ENCODE results near the gene FTCDNL1.
A peak's percentile ranks its signal among the peaks of the same experiment; 100 is the strongest.

FTCDNL1 gene

DNA sequence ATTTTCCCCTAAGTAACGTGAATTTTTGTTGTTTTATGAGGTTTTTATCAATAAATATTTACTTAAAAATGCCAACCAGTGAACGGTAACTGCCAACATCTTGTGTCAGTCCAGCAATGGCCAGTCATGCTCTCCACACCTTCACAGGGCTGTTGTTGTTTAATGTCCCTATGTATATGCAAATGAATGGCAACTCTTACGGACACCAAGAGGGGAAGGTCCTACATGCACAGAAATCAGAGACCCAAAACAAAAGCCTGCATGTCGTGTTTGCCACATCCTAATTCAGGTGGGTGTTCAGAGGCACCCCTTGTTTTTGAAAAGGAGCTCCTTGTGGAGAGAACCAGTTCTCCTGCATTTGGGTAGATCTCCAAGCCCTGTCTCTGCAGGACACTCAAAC lies 4.8 kb upstream of the FTCDNL1 start (continued):
- TF ChIP-seq, protein P1, sequence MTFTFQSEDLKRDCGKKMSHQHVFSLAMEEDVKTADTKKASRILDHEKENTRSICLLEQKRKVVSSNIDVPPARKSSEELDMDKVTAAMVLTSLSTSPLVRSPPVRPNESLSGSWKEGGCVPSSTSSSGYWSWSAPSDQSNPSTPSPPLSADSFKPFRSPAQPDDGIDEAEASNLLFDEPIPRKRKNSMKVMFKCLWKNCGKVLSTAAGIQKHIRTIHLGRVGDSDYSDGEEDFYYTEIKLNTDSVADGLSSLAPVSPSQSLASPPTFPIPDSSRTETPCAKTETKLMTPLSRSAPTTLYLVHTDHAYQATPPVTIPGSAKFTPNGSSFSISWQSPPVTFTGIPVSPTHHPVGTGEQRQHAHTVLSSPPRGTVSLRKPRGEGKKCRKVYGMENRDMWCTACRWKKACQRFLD (tag by site-specific recombination; IDR thresholded peaks at IDR 0.05) = no peak
- TF ChIP-seq, protein P2, sequence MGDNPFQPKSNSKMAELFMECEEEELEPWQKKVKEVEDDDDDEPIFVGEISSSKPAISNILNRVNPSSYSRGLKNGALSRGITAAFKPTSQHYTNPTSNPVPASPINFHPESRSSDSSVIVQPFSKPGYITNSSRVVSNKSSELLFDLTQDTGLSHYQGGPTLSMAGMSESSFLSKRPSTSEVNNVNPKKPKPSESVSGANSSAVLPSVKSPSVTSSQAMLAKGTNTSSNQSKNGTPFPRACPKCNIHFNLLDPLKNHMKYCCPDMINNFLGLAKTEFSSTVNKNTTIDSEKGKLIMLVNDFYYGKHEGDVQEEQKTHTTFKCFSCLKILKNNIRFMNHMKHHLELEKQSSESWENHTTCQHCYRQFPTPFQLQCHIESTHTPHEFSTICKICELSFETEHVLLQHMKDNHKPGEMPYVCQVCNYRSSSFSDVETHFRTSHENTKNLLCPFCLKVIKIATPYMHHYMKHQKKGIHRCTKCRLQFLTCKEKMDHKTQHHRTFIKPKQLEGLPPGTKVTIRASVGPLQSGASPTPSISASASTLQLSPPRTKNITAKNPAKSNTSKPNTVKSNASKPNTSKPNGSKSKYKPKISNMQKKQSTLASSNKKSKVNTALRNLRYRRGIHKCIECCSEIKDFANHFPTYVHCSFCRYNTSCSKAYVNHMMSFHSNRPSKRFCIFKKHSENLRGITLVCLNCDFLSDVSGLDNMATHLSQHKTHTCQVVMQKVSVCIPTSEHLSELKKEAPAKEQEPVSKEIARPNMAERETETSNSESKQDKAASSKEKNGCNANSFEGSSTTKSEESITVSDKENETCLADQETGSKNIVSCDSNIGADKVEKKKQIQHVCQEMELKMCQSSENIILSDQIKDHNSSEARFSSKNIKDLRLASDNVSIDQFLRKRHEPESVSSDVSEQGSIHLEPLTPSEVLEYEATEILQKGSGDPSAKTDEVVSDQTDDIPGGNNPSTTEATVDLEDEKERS (tag by site-specific recombination; IDR thresholded peaks at IDR 0.05) = no peak
- TF ChIP-seq TCF7L2 (IDR thresholded peaks at IDR 0.05; ENCODE audit: borderline replicate concordance, low read depth, low read length) = no peak
- no peak for TF ChIP-seq ZNF302 (tag by site-specific recombination; IDR thresholded peaks at IDR 0.05; ENCODE audit: low read depth)

DNA sequence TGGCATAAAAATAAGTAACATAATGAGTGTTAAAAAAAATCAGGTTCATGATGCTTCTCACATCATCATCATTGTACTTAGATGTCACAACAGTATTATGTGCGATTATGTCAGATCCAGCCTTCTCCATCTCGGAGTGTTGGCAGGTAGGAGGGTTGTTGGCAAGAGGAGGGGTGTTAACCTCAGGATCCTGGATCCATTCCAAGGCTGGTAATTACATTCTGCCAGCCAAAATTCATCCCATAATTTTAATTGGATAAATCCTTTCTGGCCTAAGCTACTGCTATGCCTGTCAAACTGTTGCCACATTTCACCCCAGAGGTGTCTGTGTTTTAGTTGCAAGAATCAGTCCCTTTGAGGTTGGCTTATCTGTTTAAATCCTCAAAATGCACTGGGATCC lies 891 bp upstream of the FTCDNL1 start:
- Histone ChIP-seq H3K4me1 (ENCODE audit: control insufficient read depth, insufficient read depth, low read length) (peaks cover 19% of the 10 kb centered on the region), H3K4me3 (ENCODE audit: low read depth, low read length) (no peak overlapping the region)

DNA sequence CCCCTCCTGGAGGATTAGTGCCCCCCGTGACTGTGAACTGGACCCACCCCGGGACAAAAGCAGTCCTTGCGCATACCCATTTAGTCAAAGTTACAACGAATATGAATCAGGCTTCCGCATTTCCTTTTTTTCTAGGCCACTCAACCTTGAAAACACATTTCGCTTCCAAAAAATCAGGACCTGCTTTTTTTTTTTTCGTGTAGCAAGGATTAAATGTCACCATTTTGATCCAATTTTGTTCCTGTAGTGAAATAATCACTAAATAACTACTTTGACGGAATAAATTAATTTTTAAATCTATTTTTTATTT lies 464 bp upstream of the FTCDNL1 start:
- Histone ChIP-seq H3K4me3 (ENCODE audit: low read depth, low read length) (peak overlapping the region; percentile 74), H3K27ac (ENCODE audit: extremely low read depth, low read depth, low read length) (peak overlapping the region; percentile 86; the same call in 1 of the 2 replicates), H3K9me3 (ENCODE audit: control insufficient read depth, insufficient read depth, low read depth, low read length) (no peaks in the 10 kb centered on the region), H3K4me1 (ENCODE audit: control insufficient read depth, insufficient read depth, low read length) (peaks cover 19% of the 10 kb centered on the region), H3K36me3 (ENCODE audit: control insufficient read depth in 2 of 2, insufficient read depth in 1 of 2, low read length in 2 of 2) (no peaks in the 10 kb centered on the region)
- ChIA-PET POLR2A (no interaction called here), CTCF (no interaction called here)
- TF ChIP-seq ZXDB (tag by site-specific recombination; IDR thresholded peaks at IDR 0.05) (0 out of 2 replicates have a peak, but pooled peaks have one; percentile 6), ZNF48 (tag by site-specific recombination; IDR thresholded peaks at IDR 0.05) (no peak), ZNF521 (tag by site-specific recombination; IDR thresholded peaks at IDR 0.05) (no peak), SETDB1 (IDR thresholded peaks at IDR 0.05; ENCODE audit: insufficient read length, low read length) (no peak), SP3 (tag by site-specific recombination; IDR thresholded peaks at IDR 0.05) (no peak), SALL2 (tag by site-specific recombination; IDR thresholded peaks at IDR 0.05; ENCODE audit: borderline replicate concordance) (no peak), ZNF555 (tag by site-specific recombination; conservative IDR thresholded peaks at IDR 0.05) (no peak), ZNF23 (tag by site-specific recombination; IDR thresholded peaks at IDR 0.05; ENCODE audit: borderline replicate concordance) (no peak), GLIS2 (tag by site-specific recombination; IDR thresholded peaks at IDR 0.05) (peak; percentile 14; the same call in 1 of the 2 replicates), ZNF239 (tag by site-specific recombination; IDR thresholded peaks at IDR 0.05) (no peak), ZNF391 (tag by site-specific recombination; IDR thresholded peaks at IDR 0.05; ENCODE audit: borderline replicate concordance, low read depth) (no peak)
- TF ChIP-seq, protein P3, sequence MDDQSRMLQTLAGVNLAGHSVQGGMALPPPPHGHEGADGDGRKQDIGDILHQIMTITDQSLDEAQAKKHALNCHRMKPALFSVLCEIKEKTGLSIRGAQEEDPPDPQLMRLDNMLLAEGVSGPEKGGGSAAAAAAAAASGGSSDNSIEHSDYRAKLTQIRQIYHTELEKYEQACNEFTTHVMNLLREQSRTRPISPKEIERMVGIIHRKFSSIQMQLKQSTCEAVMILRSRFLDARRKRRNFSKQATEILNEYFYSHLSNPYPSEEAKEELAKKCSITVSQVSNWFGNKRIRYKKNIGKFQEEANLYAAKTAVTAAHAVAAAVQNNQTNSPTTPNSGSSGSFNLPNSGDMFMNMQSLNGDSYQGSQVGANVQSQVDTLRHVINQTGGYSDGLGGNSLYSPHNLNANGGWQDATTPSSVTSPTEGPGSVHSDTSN (CRISPR knock-in tag; IDR thresholded peaks at IDR 0.05) = no peak
- TF ChIP-seq, protein P4, sequence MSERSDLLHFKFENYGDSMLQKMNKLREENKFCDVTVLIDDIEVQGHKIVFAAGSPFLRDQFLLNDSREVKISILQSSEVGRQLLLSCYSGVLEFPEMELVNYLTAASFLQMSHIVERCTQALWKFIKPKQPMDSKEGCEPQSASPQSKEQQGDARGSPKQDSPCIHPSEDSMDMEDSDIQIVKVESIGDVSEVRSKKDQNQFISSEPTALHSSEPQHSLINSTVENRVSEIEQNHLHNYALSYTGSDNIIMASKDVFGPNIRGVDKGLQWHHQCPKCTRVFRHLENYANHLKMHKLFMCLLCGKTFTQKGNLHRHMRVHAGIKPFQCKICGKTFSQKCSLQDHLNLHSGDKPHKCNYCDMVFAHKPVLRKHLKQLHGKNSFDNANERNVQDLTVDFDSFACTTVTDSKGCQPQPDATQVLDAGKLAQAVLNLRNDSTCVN (tag by site-specific recombination; optimal IDR thresholded peaks at IDR 0.05) = no peak
- TF ChIP-seq, protein P5, sequence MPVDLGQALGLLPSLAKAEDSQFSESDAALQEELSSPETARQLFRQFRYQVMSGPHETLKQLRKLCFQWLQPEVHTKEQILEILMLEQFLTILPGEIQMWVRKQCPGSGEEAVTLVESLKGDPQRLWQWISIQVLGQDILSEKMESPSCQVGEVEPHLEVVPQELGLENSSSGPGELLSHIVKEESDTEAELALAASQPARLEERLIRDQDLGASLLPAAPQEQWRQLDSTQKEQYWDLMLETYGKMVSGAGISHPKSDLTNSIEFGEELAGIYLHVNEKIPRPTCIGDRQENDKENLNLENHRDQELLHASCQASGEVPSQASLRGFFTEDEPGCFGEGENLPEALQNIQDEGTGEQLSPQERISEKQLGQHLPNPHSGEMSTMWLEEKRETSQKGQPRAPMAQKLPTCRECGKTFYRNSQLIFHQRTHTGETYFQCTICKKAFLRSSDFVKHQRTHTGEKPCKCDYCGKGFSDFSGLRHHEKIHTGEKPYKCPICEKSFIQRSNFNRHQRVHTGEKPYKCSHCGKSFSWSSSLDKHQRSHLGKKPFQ (tag by site-specific recombination; IDR thresholded peaks at IDR 0.05) = no peak

More for the DNA sequence above, 891 bp upstream of the FTCDNL1 start:
- POLR2A ChIA-PET = no interaction called here
- H3K9me3 ChIP-seq (ENCODE audit: control insufficient read depth, insufficient read depth, low read depth, low read length) = no peaks in the 10 kb centered on the region
- 0 out of 2 replicates have a peak, but pooled peaks have one; percentile 13 for TF ChIP-seq SP7 (tag by site-specific recombination; IDR thresholded peaks at IDR 0.05)
- TF ChIP-seq, protein P6, sequence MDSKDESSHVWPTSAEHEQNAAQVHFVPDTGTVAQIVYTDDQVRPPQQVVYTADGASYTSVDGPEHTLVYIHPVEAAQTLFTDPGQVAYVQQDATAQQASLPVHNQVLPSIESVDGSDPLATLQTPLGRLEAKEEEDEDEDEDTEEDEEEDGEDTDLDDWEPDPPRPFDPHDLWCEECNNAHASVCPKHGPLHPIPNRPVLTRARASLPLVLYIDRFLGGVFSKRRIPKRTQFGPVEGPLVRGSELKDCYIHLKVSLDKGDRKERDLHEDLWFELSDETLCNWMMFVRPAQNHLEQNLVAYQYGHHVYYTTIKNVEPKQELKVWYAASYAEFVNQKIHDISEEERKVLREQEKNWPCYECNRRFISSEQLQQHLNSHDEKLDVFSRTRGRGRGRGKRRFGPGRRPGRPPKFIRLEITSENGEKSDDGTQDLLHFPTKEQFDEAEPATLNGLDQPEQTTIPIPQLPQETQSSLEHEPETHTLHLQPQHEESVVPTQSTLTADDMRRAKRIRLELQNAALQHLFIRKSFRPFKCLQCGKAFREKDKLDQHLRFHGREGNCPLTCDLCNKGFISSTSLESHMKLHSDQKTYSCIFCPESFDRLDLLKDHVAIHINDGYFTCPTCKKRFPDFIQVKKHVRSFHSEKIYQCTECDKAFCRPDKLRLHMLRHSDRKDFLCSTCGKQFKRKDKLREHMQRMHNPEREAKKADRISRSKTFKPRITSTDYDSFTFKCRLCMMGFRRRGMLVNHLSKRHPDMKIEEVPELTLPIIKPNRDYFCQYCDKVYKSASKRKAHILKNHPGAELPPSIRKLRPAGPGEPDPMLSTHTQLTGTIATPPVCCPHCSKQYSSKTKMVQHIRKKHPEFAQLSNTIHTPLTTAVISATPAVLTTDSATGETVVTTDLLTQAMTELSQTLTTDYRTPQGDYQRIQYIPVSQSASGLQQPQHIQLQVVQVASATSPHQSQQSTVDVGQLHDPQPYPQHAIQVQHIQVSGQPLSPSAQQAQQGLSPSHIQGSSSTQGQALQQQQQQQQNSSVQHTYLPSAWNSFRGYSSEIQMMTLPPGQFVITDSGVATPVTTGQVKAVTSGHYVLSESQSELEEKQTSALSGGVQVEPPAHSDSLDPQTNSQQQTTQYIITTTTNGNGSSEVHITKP (tag by site-specific recombination; IDR thresholded peaks at IDR 0.05) = peak; percentile 48
- TF ChIP-seq HOXC10 (CRISPR knock-in tag; IDR thresholded peaks at IDR 0.05) = no peak
- no peak overlapping the region for H3K27ac ChIP-seq (ENCODE audit: extremely low read depth, low read depth, low read length)
- CTCF ChIA-PET = interaction anchor here (0.6 to 1.7 kb wide), 3 partner anchors 10 to 89 kb away, joined by 3 to 6 read pairs (median 5); no protein-coding TSS in a partner anchor
- no peaks in the 10 kb centered on the region for H3K36me3 ChIP-seq (ENCODE audit: control insufficient read depth in 2 of 2, insufficient read depth in 1 of 2, low read length in 2 of 2)

All from HEK293 (cell line).